Left ventricle myocardium inferior (tissue), 1 donor: ENCODE measurements around the gene GOLGA5. TPM values are rescaled to one million over a fixed set of nuclear protein-coding genes. Genes with fewer than 3 reads are reported as not detected.
"Not testable (repeated sequence)": the region's sequence is repeated elsewhere in the genome, so short reads cannot be mapped to it uniquely, and the experiment has no call there.

Experiments
- DNase-seq: peaks from one replicate; pipeline ENCODE4 v3.0.0-alpha.2; 2020
- H3K27ac ChIP-seq: fragments of 200-600 bp; replicated peaks from 2 replicates; pipeline ENCODE4 v1.8.0; 2021
- H3K27me3 ChIP-seq: fragments of 200-600 bp; 2 replicates; pipeline ENCODE4 v1.8.0; 2021; ENCODE audit warnings: low read depth
- H3K36me3 ChIP-seq: fragments of 200-600 bp; 2 replicates; pipeline ENCODE4 v1.8.0; 2021
- H3K4me1 ChIP-seq: fragments of 200-600 bp; 2 replicates; pipeline ENCODE4 v1.8.0; 2021
- H3K4me3 ChIP-seq: fragments of 200-600 bp; 2 replicates; pipeline ENCODE4 v1.8.0; 2021; ENCODE audit warnings: mild to moderate bottlenecking, moderate library complexity
- H3K9me3 ChIP-seq: fragments of 200-600 bp; replicated peaks from 2 replicates; pipeline ENCODE4 v1.8.0; 2021
- intact Hi-C: fragments of 100-400 bp; cut with micrococcal nuclease; formaldehyde crosslinking; loops from one replicate; pipeline ENCODE4 v1.11.0; 2022
- total RNA-seq: library from RNA; stranded (reverse); fragmentation: NEBNext Ultra II Directional; extraction: Animal tissue kit (Norgen Biotek cat#: 25700); gene quantifications from one replicate; pipeline ENCODE4 v1.2.1, GENCODE V29; 2021
- TF ChIP-seq, protein P1 (sequence below): fragments of 200-600 bp; IDR thresholded peaks from 2 replicates; pipeline ENCODE4 v1.8.0; 2021; ENCODE audit warnings: antibody characterized with exemption, mild to moderate bottlenecking, borderline replicate concordance
- donor health status: DM: no; HTN: yes; CAD: no; lungs with severe emphysema.

GOLGA5 gene
- total RNA-seq, 1 donor from 2014 or later = 20.3 TPM

DNA sequence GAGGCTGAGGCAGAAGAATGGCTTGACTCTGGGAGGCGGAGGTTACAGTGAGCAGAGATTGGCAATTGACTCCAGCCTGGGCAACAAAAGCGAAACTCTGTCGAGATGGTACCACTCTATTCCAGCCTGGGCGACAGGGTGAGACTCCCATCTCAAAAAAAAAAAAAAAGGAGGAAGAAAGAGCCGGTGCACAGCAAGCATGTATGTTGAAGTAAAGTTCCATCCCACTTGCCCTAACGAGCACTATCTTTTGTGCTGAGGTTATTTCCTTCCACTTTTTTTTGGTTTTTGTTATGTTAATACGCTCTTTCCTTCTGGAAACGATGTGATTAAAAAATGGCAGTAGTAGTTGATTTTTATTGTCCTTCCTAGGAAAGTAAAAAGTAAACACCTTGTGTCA is 19.5 kb upstream of the GOLGA5 start:
- Histone ChIP-seq H3K27me3 (no peaks in the 10 kb centered on the region), H3K9me3 (no peaks in the 10 kb centered on the region), H3K27ac (peak overlapping the region; percentile 42), H3K4me3 (no peak overlapping the region), H3K36me3 (no peaks in the 10 kb centered on the region), H3K4me1 (no peaks in the 10 kb centered on the region)
- no peak for DNase-seq
- TF ChIP-seq, protein P1, sequence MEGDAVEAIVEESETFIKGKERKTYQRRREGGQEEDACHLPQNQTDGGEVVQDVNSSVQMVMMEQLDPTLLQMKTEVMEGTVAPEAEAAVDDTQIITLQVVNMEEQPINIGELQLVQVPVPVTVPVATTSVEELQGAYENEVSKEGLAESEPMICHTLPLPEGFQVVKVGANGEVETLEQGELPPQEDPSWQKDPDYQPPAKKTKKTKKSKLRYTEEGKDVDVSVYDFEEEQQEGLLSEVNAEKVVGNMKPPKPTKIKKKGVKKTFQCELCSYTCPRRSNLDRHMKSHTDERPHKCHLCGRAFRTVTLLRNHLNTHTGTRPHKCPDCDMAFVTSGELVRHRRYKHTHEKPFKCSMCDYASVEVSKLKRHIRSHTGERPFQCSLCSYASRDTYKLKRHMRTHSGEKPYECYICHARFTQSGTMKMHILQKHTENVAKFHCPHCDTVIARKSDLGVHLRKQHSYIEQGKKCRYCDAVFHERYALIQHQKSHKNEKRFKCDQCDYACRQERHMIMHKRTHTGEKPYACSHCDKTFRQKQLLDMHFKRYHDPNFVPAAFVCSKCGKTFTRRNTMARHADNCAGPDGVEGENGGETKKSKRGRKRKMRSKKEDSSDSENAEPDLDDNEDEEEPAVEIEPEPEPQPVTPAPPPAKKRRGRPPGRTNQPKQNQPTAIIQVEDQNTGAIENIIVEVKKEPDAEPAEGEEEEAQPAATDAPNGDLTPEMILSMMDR = no peak
- intact Hi-C loops = no loop called here

DNA sequence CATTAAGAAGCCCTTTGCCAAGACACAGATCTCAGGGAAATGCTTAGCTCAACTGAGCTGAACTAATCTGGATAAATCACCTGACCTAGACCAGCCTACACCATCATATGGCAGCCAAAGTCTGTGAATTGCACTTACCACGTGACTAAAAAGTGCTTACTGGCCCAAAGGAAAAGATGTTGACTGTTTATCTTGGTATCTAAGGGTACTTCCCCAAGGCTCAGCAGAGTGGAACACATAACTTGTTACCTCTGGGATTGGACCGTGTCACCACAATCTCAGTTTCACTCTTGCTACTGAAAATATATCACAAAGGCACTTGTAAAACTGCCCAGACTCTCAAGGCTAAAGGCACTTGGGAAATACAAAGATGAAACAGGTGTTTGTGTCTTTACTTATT is 18.8 kb upstream of the GOLGA5 start:
- H3K36me3 ChIP-seq, DNase-seq, H3K27me3 ChIP-seq, intact Hi-C loops, H3K4me3 ChIP-seq, H3K4me1 ChIP-seq, H3K9me3 ChIP-seq: not testable (repeated sequence)
- H3K27ac ChIP-seq = peak overlapping the region; percentile 42

DNA sequence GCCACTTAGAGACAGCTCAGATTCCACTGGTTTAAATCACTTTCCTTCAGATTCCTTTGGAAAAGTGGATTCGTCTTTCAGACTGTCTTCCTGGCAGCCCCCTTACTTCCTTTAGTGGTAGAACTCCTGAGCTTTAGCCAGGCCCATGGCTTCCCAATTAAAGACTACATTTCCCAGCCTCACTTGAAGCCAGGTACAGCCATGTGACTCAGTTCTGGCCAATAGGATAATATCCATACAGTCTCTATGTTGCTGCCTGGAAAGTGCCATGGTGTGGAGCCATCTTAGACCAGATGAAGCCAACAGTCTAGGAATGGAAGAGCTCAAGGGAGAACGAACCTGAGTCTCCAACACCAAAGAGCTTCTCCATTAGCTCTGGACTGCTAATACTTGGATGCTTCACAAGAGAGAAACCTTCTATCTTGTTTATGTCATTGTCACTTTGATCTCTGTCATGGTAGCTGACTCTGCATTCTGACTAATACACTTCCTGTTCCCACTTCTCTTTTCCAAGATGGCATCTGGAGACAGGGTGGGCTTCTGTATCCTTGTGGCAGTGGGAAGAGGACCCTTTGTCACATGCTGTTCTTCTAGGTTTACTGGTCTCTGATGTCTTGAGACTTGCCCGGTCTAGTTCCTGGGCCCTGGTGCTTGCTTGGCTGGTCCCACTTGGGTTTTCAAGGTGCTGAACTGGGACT is 15.1 kb upstream of the GOLGA5 start:
- H3K36me3 ChIP-seq, H3K27me3 ChIP-seq, DNase-seq, intact Hi-C loops, H3K27ac ChIP-seq, H3K4me1 ChIP-seq, H3K9me3 ChIP-seq, H3K4me3 ChIP-seq: not testable (repeated sequence)

DNA sequence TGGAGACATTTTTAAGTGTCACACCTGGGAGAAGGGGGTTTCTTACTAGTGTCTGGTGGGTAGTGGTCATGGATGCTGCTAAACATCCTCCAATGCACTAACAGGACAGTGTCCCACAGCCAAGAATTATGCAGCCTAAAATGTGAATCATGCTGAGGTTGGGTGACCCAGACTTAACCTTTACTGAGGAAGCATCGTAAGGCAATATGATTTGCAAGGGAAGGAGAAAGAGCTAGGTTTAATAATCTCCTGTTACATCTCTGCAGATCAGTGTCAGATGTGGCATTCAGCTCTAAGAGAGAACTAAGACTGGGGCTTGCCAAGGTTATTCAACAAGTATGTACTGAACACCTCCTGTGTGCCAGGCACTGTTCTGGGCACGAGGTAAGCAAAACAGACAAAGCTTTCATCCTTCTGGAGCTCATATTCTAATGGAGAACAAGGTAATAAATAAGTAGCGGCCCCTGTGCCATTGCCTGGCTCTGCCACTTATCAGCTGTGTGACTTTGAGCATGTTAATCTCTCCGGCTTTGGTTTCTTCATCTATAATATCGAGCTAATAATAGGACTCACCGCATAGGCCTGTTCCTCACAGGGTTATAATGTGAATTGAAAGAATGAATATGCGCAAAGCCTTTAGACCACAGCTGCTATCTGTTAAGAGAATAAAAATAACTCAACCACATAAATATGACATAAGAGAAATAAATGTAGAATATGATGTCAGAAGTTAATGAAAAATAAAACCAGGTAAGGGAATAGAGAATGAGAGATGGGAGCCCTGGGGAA is 13.5 kb upstream of the GOLGA5 start:
- Histone ChIP-seq H3K36me3 (no peaks in the 10 kb centered on the region), H3K4me3 (no peak overlapping the region), H3K4me1 (peaks cover 10% of the 10 kb centered on the region), H3K9me3 (no peaks in the 10 kb centered on the region), H3K27me3 (no peaks in the 10 kb centered on the region), H3K27ac (peak overlapping the region; percentile 43)
- TF ChIP-seq, protein P1 = no peak
- no peak for DNase-seq
- intact Hi-C loops = no loop called here

GRCh38 chr14:92781350-92781749 is 12.8 kb upstream of the GOLGA5 start:
- DNase-seq = no peak
- peaks cover 16% of the 10 kb centered on the region for H3K4me1 ChIP-seq
- H3K27me3 ChIP-seq = no peaks in the 10 kb centered on the region
- H3K27ac ChIP-seq = peak overlapping the region; percentile 43
- H3K4me3 ChIP-seq = no peak overlapping the region
- intact Hi-C loops = no loop called here
- TF ChIP-seq, protein P1 = no peak
- no peaks in the 10 kb centered on the region for H3K36me3 ChIP-seq
- peaks cover 1% of the 10 kb centered on the region for H3K9me3 ChIP-seq

- no peak for DNase-seq
- Histone ChIP-seq H3K27ac (no peak overlapping the region), H3K4me1 (peaks cover 20% of the 10 kb centered on the region), H3K36me3 (no peaks in the 10 kb centered on the region), H3K4me3 (no peak overlapping the region), H3K9me3 (peaks cover 18% of the 10 kb centered on the region), H3K27me3 (no peaks in the 10 kb centered on the region)
- intact Hi-C loops = loop anchor here (2.0 kb wide), 1 partner anchor 69 kb away; no protein-coding TSS in a partner anchor
- TF ChIP-seq, protein P1 = peak; percentile 71
Observed at GRCh38 chr14:92783813-92784431, 10.2 kb upstream of the GOLGA5 start.
